ENCODE results near the gene B3GAT1. TPM values are rescaled to one million over a fixed set of nuclear protein-coding genes. Genes with fewer than 3 reads are reported as not detected.
"Not testable (repeated sequence)": the region's sequence is repeated elsewhere in the genome, so short reads cannot be mapped to it uniquely, and the experiment has no call there.

The B3GAT1 gene
- polyA plus RNA-seq, 1 of the 3 experiments (the other 2 are of a cell fraction) = 0.15 TPM

DNA sequence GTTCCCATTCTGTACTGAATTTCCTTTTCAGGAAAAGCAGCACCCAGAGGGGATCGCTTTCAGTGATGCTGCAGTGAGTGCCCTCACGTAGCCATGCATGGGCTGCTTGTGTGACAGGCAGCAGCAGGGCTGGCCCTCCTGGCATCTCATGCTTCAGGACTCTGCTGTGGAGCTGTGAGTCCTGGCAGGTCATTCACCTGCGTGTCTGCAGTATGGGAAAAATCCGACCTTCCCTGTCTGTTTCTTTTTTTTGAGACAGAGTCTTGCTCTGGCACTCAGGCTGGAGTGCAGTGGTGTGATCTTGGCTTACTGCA, 66.8 kb downstream of the B3GAT1 start:
- H3K79me2 ChIP-seq (ENCODE audit: insufficient read depth) = no peaks in the 10 kb centered on the region
- no peak overlapping the region for H2AFZ ChIP-seq (ENCODE audit: low read depth)
- no peak overlapping the region for H3K9ac ChIP-seq
- POLR2A ChIA-PET = no interaction called here
- WGBS (ENCODE audit: low lambda C conversion rate) = 70% methylated on average over 4 of the region's 4 CpGs
- no peak overlapping the region for H3K4me3 ChIP-seq (ENCODE audit: low read depth in 2 of 2, low read length in 1 of 2)
- H4K20me1 ChIP-seq (ENCODE audit: insufficient read depth) = no peaks in the 10 kb centered on the region
- no peaks in the 10 kb centered on the region for H3K27me3 ChIP-seq (ENCODE audit: insufficient read depth)
- TF ChIP-seq MXI1 (IDR thresholded peaks at IDR 0.05; ENCODE audit: low read depth, low read length) (no peak), SMC3 (IDR thresholded peaks at IDR 0.05; ENCODE audit: low read depth, low read length) (no peak), RCOR1 (IDR thresholded peaks at IDR 0.05; ENCODE audit: low read length) (no peak), FOSL2 (IDR thresholded peaks at IDR 0.05; ENCODE audit: borderline replicate concordance, low read depth) (no peak), RAD21 (IDR thresholded peaks at IDR 0.05; ENCODE audit: low read length) (no peak), GABPA (IDR thresholded peaks at IDR 0.05; ENCODE audit: low read depth) (no peak), FOXJ3 (CRISPR knock-in tag; IDR thresholded peaks at IDR 0.05) (no peak), POLR2AphosphoS5 (IDR thresholded peaks at IDR 0.05; ENCODE audit: low read depth, low read length) (no peak), SIN3A (IDR thresholded peaks at IDR 0.05; ENCODE audit: borderline replicate concordance, low read depth, low read length) (no peak), JUND (IDR thresholded peaks at IDR 0.05) (no peak)
- TF ChIP-seq, protein P1, sequence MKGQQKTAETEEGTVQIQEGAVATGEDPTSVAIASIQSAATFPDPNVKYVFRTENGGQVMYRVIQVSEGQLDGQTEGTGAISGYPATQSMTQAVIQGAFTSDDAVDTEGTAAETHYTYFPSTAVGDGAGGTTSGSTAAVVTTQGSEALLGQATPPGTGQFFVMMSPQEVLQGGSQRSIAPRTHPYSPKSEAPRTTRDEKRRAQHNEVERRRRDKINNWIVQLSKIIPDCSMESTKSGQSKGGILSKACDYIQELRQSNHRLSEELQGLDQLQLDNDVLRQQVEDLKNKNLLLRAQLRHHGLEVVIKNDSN (IDR thresholded peaks at IDR 0.05; ENCODE audit: borderline replicate concordance, low read depth) = no peak
- H3F3A ChIP-seq (replicated peaks; ENCODE audit: insufficient read depth) = no peaks in the 10 kb centered on the region
- CTCF ChIA-PET = interaction anchor here (1.3 to 1.6 kb wide), 2 partner anchors 13 to 15 kb away, joined by 3 to 5 read pairs; partner anchors contain the start of gene GLB1L2
- H3K4me1 ChIP-seq (ENCODE audit: control insufficient read depth in 1 of 2, insufficient read depth in 2 of 2, low read depth in 1 of 2, low read length in 1 of 2) = no peaks in the 10 kb centered on the region
- H3K9me2 ChIP-seq = no peaks in the 10 kb centered on the region
- DNase-seq = no peak
- no peak overlapping the region for H3K27ac ChIP-seq (ENCODE audit: low read depth in 2 of 2, low read length in 1 of 2)
- no peaks in the 10 kb centered on the region for H3K9me3 ChIP-seq
- no peaks in the 10 kb centered on the region for H3K36me3 ChIP-seq (replicated peaks in 1 of 2; ENCODE audit: control insufficient read depth in 1 of 2, insufficient read depth in 2 of 2, low read length in 1 of 2)
- H3K4me2 ChIP-seq = no peak overlapping the region

DNA sequence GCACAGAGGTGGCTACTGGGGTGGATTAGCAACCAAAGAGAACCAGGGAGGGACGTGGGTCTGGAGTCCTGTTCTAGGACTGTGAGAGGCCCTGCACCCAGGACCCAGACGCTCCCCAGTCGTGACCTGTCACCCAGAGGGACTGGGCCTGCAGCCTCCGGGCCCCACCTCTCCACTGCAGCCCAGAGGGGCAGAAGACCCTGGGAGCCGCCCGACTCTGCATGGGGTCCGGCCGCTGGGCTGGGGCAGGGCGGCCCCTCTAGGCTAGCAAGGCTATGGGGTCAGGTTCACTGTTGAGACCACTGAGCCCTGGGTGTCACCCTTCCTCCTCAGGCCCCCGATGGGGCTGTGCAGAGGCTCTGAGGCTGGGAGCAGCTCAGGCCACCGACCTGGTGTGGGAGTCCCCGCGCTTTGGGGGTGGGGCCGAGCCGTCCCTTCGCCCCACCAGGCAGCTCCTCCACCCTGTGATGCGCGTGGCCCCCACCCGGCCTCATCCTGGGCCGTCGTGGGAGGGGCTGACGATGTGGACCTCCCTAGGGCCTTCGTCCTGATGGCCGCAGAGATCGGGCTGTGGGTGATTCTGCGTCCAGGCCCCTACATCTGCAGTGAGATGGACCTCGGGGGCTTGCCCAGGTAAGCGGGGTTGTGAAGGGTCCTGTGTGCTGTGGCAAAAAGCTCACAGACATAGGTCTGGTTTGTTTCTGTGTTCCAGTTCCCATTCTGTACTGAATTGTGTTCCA, 67.4 kb downstream of the B3GAT1 start:
- CTCF ChIA-PET = interaction anchor here (0.8 to 1.6 kb wide), 3 partner anchors 13 to 20 kb away, joined by 3 to 5 read pairs (median 3); partner anchors contain the start of gene GLB1L2
- H3K4me3 ChIP-seq (ENCODE audit: low read depth in 2 of 2, low read length in 1 of 2); H3K27ac ChIP-seq (ENCODE audit: low read depth in 2 of 2, low read length in 1 of 2); H3K9me3 ChIP-seq; DNase-seq; H3K36me3 ChIP-seq (replicated peaks in 1 of 2; ENCODE audit: control insufficient read depth in 1 of 2, insufficient read depth in 2 of 2, low read length in 1 of 2); H3K9ac ChIP-seq; H3F3A ChIP-seq (replicated peaks; ENCODE audit: insufficient read depth); POLR2A ChIA-PET; H3K4me2 ChIP-seq; H3K79me2 ChIP-seq (ENCODE audit: insufficient read depth); H3K9me2 ChIP-seq; H3K27me3 ChIP-seq (ENCODE audit: insufficient read depth); H2AFZ ChIP-seq (ENCODE audit: low read depth); H3K4me1 ChIP-seq (ENCODE audit: control insufficient read depth in 1 of 2, insufficient read depth in 2 of 2, low read depth in 1 of 2, low read length in 1 of 2); H4K20me1 ChIP-seq (ENCODE audit: insufficient read depth): not testable (repeated sequence)
- WGBS (ENCODE audit: low lambda C conversion rate) = 63% methylated on average over 10 of the region's 28 CpGs

DNA sequence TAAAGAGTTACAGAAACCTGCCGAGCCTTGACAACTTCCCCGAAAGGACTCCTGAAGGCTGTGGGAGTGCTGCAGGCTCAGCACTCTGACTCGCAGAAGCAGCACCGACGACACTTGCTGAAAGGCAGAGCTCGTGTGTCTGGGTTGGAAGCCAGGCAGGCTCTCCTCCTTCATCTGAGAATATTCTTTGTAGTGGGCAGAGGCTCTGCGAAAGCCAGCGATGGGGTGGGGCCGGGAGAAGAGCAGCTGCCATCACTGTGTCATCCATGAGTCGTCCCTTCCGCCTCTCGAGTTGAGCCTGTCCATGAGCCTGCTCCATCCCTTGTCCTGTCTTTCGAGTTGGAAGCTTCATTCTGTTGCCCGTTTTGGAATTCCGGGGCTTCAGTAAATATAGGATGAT, 68.4 kb downstream of the B3GAT1 start:
- H3K9me3 ChIP-seq = no peaks in the 10 kb centered on the region
- no peaks in the 10 kb centered on the region for H3F3A ChIP-seq (replicated peaks; ENCODE audit: insufficient read depth)
- no peak for DNase-seq
- POLR2A ChIA-PET = no interaction called here
- H2AFZ ChIP-seq (ENCODE audit: low read depth) = no peak overlapping the region
- no peaks in the 10 kb centered on the region for H3K9me2 ChIP-seq
- H3K36me3 ChIP-seq (replicated peaks in 1 of 2; ENCODE audit: control insufficient read depth in 1 of 2, insufficient read depth in 2 of 2, low read length in 1 of 2) = no peaks in the 10 kb centered on the region
- no peak overlapping the region for H3K4me3 ChIP-seq (ENCODE audit: low read depth in 2 of 2, low read length in 1 of 2)
- H3K4me1 ChIP-seq (ENCODE audit: control insufficient read depth in 1 of 2, insufficient read depth in 2 of 2, low read depth in 1 of 2, low read length in 1 of 2) = no peaks in the 10 kb centered on the region
- no peaks in the 10 kb centered on the region for H4K20me1 ChIP-seq (ENCODE audit: insufficient read depth)
- CTCF ChIA-PET = interaction anchor here (0.8 to 1.5 kb wide), 2 partner anchors 11 to 19 kb away, joined by 3 to 5 read pairs; partner anchors contain the start of gene GLB1L2
- H3K9ac ChIP-seq = no peak overlapping the region
- 74% methylated on average over 15 of the region's 15 CpGs for WGBS (ENCODE audit: low lambda C conversion rate)
- H3K27me3 ChIP-seq (ENCODE audit: insufficient read depth) = no peaks in the 10 kb centered on the region
- no peak overlapping the region for H3K27ac ChIP-seq (ENCODE audit: low read depth in 2 of 2, low read length in 1 of 2)
- no peaks in the 10 kb centered on the region for H3K79me2 ChIP-seq (ENCODE audit: insufficient read depth)
- no peak overlapping the region for H3K4me2 ChIP-seq
- TF ChIP-seq NRF1 (IDR thresholded peaks at IDR 0.05; ENCODE audit: low read depth, low read length) (no peak), POLR2AphosphoS5 (IDR thresholded peaks at IDR 0.05; ENCODE audit: low read depth, low read length) (no peak), TEAD4 (IDR thresholded peaks at IDR 0.05; ENCODE audit: borderline replicate concordance, insufficient read depth) (no peak), FOXJ3 (CRISPR knock-in tag; IDR thresholded peaks at IDR 0.05) (no peak), RCOR1 (IDR thresholded peaks at IDR 0.05; ENCODE audit: low read length) (no peak), FOSL2 (IDR thresholded peaks at IDR 0.05; ENCODE audit: borderline replicate concordance, low read depth) (no peak), RFX5 (IDR thresholded peaks at IDR 0.05; ENCODE audit: low read length) (no peak), SIN3A (IDR thresholded peaks at IDR 0.05; ENCODE audit: borderline replicate concordance, low read depth, low read length) (no peak), TAF1 (IDR thresholded peaks at IDR 0.05; ENCODE audit: borderline replicate concordance, low read depth, low read length) (no peak), MXI1 (IDR thresholded peaks at IDR 0.05; ENCODE audit: low read depth, low read length) (no peak)
- TF ChIP-seq, protein P2, sequence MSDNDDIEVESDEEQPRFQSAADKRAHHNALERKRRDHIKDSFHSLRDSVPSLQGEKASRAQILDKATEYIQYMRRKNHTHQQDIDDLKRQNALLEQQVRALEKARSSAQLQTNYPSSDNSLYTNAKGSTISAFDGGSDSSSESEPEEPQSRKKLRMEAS (IDR thresholded peaks at IDR 0.05; ENCODE audit: low read depth) = no peak
- TF ChIP-seq, protein P3, sequence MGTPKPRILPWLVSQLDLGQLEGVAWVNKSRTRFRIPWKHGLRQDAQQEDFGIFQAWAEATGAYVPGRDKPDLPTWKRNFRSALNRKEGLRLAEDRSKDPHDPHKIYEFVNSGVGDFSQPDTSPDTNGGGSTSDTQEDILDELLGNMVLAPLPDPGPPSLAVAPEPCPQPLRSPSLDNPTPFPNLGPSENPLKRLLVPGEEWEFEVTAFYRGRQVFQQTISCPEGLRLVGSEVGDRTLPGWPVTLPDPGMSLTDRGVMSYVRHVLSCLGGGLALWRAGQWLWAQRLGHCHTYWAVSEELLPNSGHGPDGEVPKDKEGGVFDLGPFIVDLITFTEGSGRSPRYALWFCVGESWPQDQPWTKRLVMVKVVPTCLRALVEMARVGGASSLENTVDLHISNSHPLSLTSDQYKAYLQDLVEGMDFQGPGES (IDR thresholded peaks at IDR 0.05; ENCODE audit: low read depth, low read length) = no peak

Data from SK-N-SH (cell line).